PC-9 (cell line): ENCODE results near the gene NOS1.

ENCODE experiments used
- EZH2 ChIP-seq: fragments of 200-600 bp; sonication (generic); IDR thresholded peaks from 2 replicates; pipeline ENCODE4 v1.8.0; 2017; ENCODE audit warnings: antibody characterized with exemption, low read depth
- TF ChIP-seq, protein P1 (sequence below): fragments of 200-600 bp; sonication (generic); conservative IDR thresholded peaks from 2 replicates; pipeline ENCODE4 v1.6.1; 2017; ENCODE audit warnings: mixed run types, antibody characterized with exemption, mild to moderate bottlenecking, moderate library complexity

DNA sequence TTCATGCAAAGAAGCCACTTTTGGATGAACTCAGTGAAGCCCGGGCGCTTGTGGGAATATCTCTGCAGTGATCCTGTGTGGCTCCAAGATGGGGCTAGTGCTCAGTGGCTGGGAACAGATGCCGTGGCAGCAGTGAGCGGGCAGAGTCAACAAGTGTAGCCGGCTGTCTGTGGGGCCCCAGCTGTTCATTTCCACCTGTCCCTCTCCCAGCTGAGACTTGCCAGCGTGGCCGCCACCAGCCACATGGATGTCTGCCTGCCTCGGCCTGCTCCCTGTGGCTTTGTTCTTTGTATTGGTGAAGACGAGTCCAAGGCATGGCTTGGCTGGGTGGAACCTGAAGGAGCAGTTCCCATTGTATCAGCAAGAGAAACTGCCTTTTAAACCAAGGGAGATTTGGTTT, 77.3 kb downstream of the NOS1 start:
- TF ChIP-seq, protein P1, sequence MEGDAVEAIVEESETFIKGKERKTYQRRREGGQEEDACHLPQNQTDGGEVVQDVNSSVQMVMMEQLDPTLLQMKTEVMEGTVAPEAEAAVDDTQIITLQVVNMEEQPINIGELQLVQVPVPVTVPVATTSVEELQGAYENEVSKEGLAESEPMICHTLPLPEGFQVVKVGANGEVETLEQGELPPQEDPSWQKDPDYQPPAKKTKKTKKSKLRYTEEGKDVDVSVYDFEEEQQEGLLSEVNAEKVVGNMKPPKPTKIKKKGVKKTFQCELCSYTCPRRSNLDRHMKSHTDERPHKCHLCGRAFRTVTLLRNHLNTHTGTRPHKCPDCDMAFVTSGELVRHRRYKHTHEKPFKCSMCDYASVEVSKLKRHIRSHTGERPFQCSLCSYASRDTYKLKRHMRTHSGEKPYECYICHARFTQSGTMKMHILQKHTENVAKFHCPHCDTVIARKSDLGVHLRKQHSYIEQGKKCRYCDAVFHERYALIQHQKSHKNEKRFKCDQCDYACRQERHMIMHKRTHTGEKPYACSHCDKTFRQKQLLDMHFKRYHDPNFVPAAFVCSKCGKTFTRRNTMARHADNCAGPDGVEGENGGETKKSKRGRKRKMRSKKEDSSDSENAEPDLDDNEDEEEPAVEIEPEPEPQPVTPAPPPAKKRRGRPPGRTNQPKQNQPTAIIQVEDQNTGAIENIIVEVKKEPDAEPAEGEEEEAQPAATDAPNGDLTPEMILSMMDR = no peak
- no peak for TF ChIP-seq EZH2
